ENCODE results near the gene MEG3. TPM values are rescaled to one million over a fixed set of nuclear protein-coding genes. Genes with fewer than 3 reads are reported as not detected.

MEG3 gene
- total and polyA plus RNA-seq, 7 donors, result 3.5 to 168 (median 28.0) TPM

DNA sequence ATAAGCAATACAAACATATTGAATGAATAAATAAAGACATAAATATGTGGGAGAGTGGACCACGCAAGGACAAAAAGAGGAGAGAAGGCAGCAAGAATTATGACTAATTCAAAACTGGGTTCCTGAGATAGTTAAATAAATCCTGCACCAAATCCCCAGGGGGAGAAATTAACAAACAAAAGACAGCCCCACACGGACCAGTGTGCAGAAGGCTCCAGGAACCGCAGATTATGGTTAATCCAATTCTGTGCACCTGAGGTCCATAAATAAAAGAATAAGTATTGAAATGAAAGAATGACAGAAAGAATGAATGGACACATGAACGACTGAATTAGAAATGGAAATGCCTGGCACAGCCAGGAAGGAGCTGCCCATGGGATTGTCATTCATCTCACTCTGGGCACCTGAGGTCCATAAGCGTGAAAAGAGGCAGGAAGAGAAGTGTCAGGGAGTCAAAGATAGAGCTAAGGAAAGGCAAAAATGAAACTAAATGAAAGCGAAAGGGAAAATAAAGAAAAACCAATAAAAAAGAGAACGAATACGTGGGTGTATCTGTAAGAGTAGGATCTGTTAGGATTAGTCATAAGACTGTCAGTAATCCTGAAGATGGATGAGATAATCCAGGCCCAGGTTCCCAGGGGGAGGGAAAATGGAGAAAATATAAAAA lies 23.3 kb downstream of the MEG3 start:
- TF ChIP-seq EP300 (IDR thresholded peaks at IDR 0.05) (no peak), POLR2A (IDR thresholded peaks at IDR 0.05) (no peak), POLR2AphosphoS5 (IDR thresholded peaks at IDR 0.05) (no peak)
- TF ChIP-seq, protein P1, sequence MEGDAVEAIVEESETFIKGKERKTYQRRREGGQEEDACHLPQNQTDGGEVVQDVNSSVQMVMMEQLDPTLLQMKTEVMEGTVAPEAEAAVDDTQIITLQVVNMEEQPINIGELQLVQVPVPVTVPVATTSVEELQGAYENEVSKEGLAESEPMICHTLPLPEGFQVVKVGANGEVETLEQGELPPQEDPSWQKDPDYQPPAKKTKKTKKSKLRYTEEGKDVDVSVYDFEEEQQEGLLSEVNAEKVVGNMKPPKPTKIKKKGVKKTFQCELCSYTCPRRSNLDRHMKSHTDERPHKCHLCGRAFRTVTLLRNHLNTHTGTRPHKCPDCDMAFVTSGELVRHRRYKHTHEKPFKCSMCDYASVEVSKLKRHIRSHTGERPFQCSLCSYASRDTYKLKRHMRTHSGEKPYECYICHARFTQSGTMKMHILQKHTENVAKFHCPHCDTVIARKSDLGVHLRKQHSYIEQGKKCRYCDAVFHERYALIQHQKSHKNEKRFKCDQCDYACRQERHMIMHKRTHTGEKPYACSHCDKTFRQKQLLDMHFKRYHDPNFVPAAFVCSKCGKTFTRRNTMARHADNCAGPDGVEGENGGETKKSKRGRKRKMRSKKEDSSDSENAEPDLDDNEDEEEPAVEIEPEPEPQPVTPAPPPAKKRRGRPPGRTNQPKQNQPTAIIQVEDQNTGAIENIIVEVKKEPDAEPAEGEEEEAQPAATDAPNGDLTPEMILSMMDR (IDR thresholded peaks at IDR 0.05), result no peak
- intact Hi-C loops (cut with DNase I), result no loop called here
- peaks cover 0 to 14% (median 0%) of the 10 kb centered on the region in 3 donors for H3K27me3 ChIP-seq
- DNase-seq, result no peak
- no peaks in the 10 kb centered on the region for H3K9me3 ChIP-seq
- no peak overlapping the region for H3K27ac ChIP-seq
- no peaks in the 10 kb centered on the region for H3K36me3 ChIP-seq
- WGBS, 2 donors, result 30 to 31% methylated on average over 8 of the region's 8 CpGs
- H3K4me1 ChIP-seq, result no peaks in the 10 kb centered on the region
- H3K4me3 ChIP-seq, result no peak overlapping the region

DNA sequence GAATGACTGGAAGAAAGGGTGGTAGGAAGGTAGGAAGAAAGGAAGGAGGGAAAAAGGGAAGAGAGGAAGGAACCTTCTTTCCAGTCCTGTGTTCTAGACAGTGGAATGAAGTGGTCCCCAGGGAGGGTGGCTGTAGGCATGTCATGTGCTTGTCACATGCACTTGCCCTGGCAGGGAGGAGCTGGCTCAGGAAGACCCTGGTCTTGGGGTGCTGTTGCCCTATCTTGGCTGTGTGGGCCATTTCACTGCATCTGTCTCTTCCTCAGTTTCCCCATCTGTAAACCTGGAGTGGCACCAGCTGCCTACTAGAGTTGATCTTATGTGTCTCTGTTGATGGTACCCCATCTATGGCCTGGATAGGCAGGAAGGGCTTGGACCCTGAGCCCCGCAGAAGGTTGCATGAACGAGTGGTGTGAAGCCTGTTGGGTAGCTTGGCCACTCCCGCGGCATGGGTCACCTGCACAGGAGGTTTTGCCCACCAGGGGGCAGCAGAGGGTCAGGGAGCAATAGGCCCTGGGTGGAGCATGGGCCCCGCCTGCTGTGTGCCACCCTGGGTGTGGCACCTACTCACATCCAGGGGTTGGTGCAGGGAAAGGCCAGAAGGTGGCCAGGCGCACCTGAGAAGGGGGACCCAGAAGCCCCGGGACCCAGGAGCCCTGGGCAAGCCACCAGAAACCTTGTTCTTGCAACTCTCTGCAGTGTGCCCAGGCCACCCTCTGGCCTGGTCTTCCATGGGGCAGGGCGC lies 25.1 kb downstream of the MEG3 start:
- WGBS, 2 donors, result 24 to 63% methylated on average over 8 of the region's 8 CpGs
- no peaks in the 10 kb centered on the region for H3K36me3 ChIP-seq
- DNase-seq, result peak; percentile 83
- no peaks in the 10 kb centered on the region for H3K4me1 ChIP-seq
- no peak for TF ChIP-seq EP300 (IDR thresholded peaks at IDR 0.05)
- TF ChIP-seq, protein P1 (IDR thresholded peaks at IDR 0.05), result peak; percentile 55 to 76 (median 72)
- H3K27ac ChIP-seq, result no peak overlapping the region
- no peaks in the 10 kb centered on the region for H3K27me3 ChIP-seq
- no peaks in the 10 kb centered on the region for H3K9me3 ChIP-seq
- intact Hi-C loops (cut with DNase I), result loop anchor here (1.0 to 10.0 kb wide), 3 partner anchors 384 to 777 kb away; no protein-coding TSS in a partner anchor
- no peak overlapping the region for H3K4me3 ChIP-seq

DNA sequence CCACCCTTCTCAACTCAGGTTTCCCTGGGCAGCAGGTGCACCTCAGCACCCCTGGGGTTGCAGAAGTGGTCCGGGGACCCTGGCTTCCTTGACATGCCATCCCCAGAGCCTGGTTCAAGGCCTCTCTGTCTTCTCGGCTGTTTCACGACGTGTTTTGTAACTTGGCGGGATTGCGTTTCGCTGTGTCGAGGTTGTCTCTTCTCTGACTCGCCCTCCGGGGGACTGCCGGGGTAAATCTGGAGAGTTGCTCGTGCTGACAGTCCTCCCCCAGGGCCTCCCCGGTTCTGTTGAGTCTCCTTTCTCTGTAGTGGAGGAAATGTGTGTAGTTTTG lies 25.6 kb downstream of the MEG3 start:
- no peak overlapping the region for H3K27ac ChIP-seq
- DNase-seq, result no peak
- H3K4me1 ChIP-seq, result no peaks in the 10 kb centered on the region
- no peaks in the 10 kb centered on the region for H3K27me3 ChIP-seq
- 75 to 91% methylated on average over 13 of the region's 13 CpGs for WGBS, 2 donors
- no peaks in the 10 kb centered on the region for H3K36me3 ChIP-seq
- TF ChIP-seq, protein P1 (IDR thresholded peaks at IDR 0.05), result no peak
- TF ChIP-seq POLR2AphosphoS5 (IDR thresholded peaks at IDR 0.05) (no peak), POLR2A (IDR thresholded peaks at IDR 0.05) (no peak), EP300 (IDR thresholded peaks at IDR 0.05) (no peak)
- intact Hi-C loops (cut with DNase I), result loop anchor here (1.0 to 10.0 kb wide), 3 partner anchors 383 to 777 kb away; no protein-coding TSS in a partner anchor
- H3K9me3 ChIP-seq, result no peaks in the 10 kb centered on the region
- H3K4me3 ChIP-seq, result no peak overlapping the region

DNA sequence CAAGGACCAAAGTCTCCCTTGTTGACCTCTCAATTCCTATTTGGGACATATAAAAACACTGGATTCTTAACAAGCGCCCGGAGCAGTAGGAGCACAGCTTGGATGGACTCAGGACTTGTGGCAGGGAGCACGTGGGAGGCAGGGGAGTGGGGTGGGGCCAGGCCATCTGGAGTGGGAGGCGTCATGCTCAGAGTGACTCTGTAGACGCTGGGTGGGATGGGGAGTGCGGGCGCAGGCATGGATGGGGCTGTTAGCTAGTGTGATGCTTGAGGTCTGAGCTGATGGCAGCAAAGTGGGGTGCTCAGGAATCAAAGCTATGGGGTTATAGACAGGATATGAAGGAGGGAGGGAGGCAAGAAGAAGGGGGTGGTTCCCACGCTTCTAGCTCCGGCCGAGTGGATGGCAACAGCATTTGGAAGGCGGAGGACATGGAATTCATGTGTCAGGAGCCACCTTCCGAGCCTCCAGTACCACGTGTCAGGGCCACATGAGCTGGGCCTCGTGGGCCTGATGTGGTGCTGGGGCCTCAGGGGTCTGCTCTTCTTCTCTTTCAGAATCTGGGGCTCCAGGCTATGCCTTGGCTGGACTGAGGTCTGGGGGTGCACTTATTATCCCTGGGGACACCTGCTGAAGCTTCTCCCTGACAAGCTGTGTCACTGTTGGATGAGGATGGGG lies 26.2 kb downstream of the MEG3 start:
- Histone ChIP-seq H3K9me3 (no peaks in the 10 kb centered on the region), H3K27ac (no peak overlapping the region), H3K4me3 (no peak overlapping the region), H3K36me3 (no peaks in the 10 kb centered on the region), H3K4me1 (no peaks in the 10 kb centered on the region), H3K27me3 (no peaks in the 10 kb centered on the region)
- 73 to 86% methylated on average over 14 of the region's 14 CpGs for WGBS, 2 donors
- no peak for TF ChIP-seq POLR2AphosphoS5 (IDR thresholded peaks at IDR 0.05)
- no peak for TF ChIP-seq EP300 (IDR thresholded peaks at IDR 0.05)
- TF ChIP-seq POLR2A (IDR thresholded peaks at IDR 0.05), result no peak
- TF ChIP-seq, protein P1 (IDR thresholded peaks at IDR 0.05), result no peak
- intact Hi-C loops (cut with DNase I), result loop anchor here (1.0 to 10.0 kb wide), 3 partner anchors 383 to 776 kb away; no protein-coding TSS in a partner anchor
- DNase-seq, result no peak
